Measurements from ENCODE around the gene KDSR.

DNA sequence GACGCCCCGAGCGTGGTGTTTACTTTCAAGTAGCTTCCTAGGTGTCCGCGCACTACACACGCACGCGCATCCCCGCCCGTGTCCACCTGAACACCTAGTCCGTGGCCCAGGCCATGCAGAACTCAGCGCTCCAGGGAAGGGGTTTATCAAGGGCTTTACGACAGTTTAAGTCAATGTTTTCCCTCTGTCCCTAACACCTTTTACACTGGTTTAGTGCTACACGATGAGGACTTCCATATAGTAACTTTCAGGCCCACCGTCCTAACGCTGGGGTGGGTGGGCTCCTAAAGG, 46.1 kb downstream of the KDSR start:
- TF ChIP-seq, protein P1, sequence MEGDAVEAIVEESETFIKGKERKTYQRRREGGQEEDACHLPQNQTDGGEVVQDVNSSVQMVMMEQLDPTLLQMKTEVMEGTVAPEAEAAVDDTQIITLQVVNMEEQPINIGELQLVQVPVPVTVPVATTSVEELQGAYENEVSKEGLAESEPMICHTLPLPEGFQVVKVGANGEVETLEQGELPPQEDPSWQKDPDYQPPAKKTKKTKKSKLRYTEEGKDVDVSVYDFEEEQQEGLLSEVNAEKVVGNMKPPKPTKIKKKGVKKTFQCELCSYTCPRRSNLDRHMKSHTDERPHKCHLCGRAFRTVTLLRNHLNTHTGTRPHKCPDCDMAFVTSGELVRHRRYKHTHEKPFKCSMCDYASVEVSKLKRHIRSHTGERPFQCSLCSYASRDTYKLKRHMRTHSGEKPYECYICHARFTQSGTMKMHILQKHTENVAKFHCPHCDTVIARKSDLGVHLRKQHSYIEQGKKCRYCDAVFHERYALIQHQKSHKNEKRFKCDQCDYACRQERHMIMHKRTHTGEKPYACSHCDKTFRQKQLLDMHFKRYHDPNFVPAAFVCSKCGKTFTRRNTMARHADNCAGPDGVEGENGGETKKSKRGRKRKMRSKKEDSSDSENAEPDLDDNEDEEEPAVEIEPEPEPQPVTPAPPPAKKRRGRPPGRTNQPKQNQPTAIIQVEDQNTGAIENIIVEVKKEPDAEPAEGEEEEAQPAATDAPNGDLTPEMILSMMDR (IDR thresholded peaks at IDR 0.05 in 8 of 11, conservative IDR thresholded peaks at IDR 0.05 in 3 of 11): no peak
- TF ChIP-seq POLR2AphosphoS5 (IDR thresholded peaks at IDR 0.05) (peak in 1 of 3 donors; percentile 4), POLR2A (IDR thresholded peaks at IDR 0.05) (no peak)
